Small intestine (tissue), 7 donors: ENCODE data around the gene SDF2. TPM values are rescaled to one million over a fixed set of nuclear protein-coding genes. Genes with fewer than 3 reads are reported as not detected.
A peak's percentile ranks its signal among the peaks of the same experiment; 100 is the strongest.

Experiments
- DNase-seq, 2 donors: peaks; one replicate each; pipeline versions ENCODE4 v3.0.0 to v3.0.0-alpha.2; 2013
- FAIRE-seq: peaks from 2 replicates; lab custom pipeline; 2012; peaks lifted over from hg19 to GRCh38; lab: Jason Lieb, UNC
- H3K27ac ChIP-seq, 3 donors: one replicate each; pipeline ENCODE4 v1.5.1; 2013; ENCODE audit warnings: low read length in 2 of 3, mild to moderate bottlenecking in 2 of 3, control low read depth in 1 of 3, inconsistent platforms in 1 of 3, low read depth in 1 of 3, moderate library complexity in 1 of 3
- H3K27me3 ChIP-seq, 3 donors: one replicate each; pipeline ENCODE4 v1.6.1; 2013; ENCODE audit warnings: low read length in 3 of 3, inconsistent platforms in 1 of 3; ENCODE audit not compliant: control insufficient read depth in 3 of 3, insufficient read depth in 3 of 3
- H3K36me3 ChIP-seq, 3 donors: one replicate each; pipeline ENCODE4 v1.6.1; 2013; ENCODE audit warnings: low read length in 3 of 3, inconsistent platforms in 1 of 3, low read depth in 1 of 3, mild to moderate bottlenecking in 1 of 3, moderate library complexity in 1 of 3; ENCODE audit not compliant: control insufficient read depth in 3 of 3, insufficient read depth in 2 of 3
- H3K4me1 ChIP-seq, 3 donors: one replicate each; pipeline ENCODE4 v1.6.1; 2013; ENCODE audit warnings: low read length in 2 of 3, inconsistent platforms in 1 of 3, low read depth in 1 of 3, mild to moderate bottlenecking in 1 of 3, moderate library complexity in 1 of 3; ENCODE audit not compliant: control insufficient read depth in 3 of 3, insufficient read depth in 2 of 3
- H3K4me3 ChIP-seq, 3 donors: one replicate each; pipeline ENCODE4 v1.5.1; 2013; ENCODE audit warnings: low read length in 3 of 3, control low read depth in 1 of 3, inconsistent platforms in 1 of 3, low read depth in 1 of 3, mild to moderate bottlenecking in 1 of 3, moderate library complexity in 1 of 3
- H3K9me3 ChIP-seq, 2 donors: one replicate each; pipeline ENCODE4 v1.6.1; 2013; ENCODE audit warnings: low read depth in 1 of 2, low read length in 1 of 2; ENCODE audit not compliant: control insufficient read depth in 2 of 2, insufficient read depth in 1 of 2
- WGBS, 3 donors: extraction: QIAGEN DNeasy Blood & Tissue Kit; methylation state at CpG; one replicate each; pipeline ENCODE4 v1.1.7; 2013; 5-methylcytosine and 5-hydroxymethylcytosine counted together
- polyA plus RNA-seq, 4 donors: library from polyadenylated mRNA; stranded (reverse) in 3 of 4; unstranded in 1 of 4; fragments of 200-250 nt in 3 of 4; fragments of 120-200 nt in 1 of 4; gene quantifications; one replicate each; pipeline versions ENCODE4 v1.2.1 to v1.2.3, GENCODE V29; 2013
- donor health status: healthy with polysubstance abuse.
- donor health status: control.
- donor health status: control.
- donor health status: Bipolar disorder and iron deficiency.
- donor health status: healthy.

The SDF2 gene
- polyA plus RNA-seq, 4 donors = 45.4 to 61.8 (median 49.6) TPM

DNA sequence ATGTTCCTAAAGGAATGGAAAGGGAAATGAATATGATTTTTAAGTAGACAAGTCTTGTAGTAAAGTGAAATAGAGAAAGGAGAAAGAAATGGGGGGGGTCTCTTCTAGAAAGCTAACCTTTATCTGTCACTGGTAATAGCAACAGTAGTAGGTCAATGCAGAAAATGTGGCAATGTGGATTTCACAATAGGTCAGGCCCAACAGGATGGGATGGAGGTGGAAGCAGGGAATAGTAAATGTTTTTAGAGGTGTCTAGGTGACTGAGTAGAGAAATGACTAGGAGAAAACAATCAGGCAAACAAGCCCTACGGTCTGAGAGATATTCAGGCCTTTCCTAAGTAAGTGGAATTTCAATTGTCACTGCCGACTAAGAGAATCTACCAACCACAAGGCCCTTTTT is 41.7 kb downstream of the SDF2 start:
- H3K4me3 ChIP-seq = no peak overlapping the region
- H3K4me1 ChIP-seq = no peaks in the 10 kb centered on the region
- no peak overlapping the region for H3K27ac ChIP-seq
- DNase-seq = no peak
- H3K9me3 ChIP-seq = no peaks in the 10 kb centered on the region
- H3K27me3 ChIP-seq = no peaks in the 10 kb centered on the region
- whole genome bisulfite sequencing, 3 donors = 79 to 91% (median 84%) methylated on average over 2 of the region's 2 CpGs
- no peak for FAIRE-seq
- peaks cover 32 to 66% (median 65%) of the 10 kb centered on the region in 3 donors for H3K36me3 ChIP-seq

DNA sequence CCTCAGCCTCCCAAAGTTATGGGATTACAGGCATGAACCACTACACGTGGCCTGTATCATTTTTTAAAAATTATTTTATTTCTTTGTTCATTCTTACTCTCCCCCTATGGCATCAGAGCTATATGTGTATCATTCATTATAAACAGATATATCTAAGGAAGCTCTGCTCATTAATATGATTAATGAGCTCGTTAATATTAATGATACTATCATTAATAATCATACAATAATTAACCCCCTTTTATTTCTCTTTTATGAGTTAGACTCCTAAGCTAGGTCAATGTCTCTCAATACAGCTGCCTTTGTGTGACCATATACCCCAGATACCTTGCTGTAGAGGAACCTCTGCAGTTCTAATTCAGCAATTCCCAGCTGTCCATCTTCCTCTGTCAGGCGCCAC is 43.2 kb downstream of the SDF2 start:
- Histone ChIP-seq H3K4me3 (no peak overlapping the region), H3K9me3 (no peaks in the 10 kb centered on the region), H3K36me3 (peaks cover 29 to 71% (median 64%) of the 10 kb centered on the region in 3 donors), H3K27me3 (no peaks in the 10 kb centered on the region), H3K4me1 (peaks cover 0 to 2% (median 0%) of the 10 kb centered on the region in 3 donors), H3K27ac (no peak overlapping the region)
- WGBS, 3 donors = 91 to 93% (median 92%) methylated on average over 3 of the region's 3 CpGs
- FAIRE-seq (no peak), DNase-seq (no peak)

DNA sequence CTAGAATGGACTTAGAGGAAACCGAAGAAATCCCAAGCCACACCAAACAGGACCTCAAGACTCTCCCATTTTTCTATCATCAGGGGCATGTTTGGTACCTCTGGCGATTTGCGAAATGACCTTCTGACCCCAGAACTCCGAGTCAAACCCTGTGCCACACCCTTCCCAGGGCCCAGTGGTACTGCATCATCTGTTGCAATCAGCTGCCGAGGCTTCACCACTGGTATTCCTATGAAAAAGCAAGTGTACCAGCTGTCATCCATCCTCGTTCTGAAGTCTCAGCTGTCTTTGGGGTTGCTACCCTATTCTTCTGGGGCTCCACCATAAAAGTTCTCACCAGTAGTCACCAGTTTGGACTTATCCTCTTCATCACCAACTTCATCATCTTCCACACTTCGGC is 45.4 kb downstream of the SDF2 start:
- FAIRE-seq = no peak
- WGBS, 3 donors = 78 to 81% (median 78%) methylated on average over 7 of the region's 7 CpGs

DNA sequence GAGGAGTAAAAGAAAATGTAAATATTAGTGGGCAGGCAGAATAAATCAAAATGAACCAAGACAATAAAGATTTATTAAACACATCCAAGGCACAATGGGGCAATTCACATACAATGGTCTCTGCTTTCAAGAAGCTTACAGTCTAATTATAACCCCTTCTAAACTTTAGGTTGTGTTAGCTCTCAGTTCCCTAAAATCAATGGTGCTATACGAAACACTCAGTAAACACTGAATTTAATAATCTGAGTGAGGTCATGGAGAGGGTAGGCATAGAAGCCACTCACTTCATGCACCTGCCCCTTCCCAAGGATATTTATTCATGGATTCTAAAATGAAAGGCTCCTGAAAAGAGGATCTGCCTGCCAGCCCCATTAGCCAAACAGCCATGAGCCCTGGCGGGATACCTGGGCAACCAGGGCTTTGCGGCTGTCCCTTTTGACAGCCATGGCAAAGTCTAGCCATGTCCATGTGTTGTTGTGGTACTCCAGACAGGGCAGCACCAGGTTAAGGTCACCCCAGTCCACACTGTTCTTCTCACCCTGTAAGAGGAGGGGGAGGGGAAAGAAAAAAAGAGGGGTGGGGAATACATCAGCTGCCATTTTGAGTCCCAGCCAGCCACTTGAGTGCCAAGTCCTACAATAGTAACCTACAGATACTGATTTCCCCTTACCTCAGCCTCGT is 46.3 kb downstream of the SDF2 start:
- Histone ChIP-seq H3K27ac (no peak overlapping the region), H3K4me3 (no peak overlapping the region), H3K9me3 (no peaks in the 10 kb centered on the region), H3K27me3 (no peaks in the 10 kb centered on the region), H3K36me3 (peaks cover 25 to 67% (median 46%) of the 10 kb centered on the region in 3 donors), H3K4me1 (peaks cover 0 to 13% (median 0%) of the 10 kb centered on the region in 3 donors)
- DNase-seq = no peak
- WGBS, 3 donors = 90 to 91% (median 90%) methylated on average over 4 of the region's 4 CpGs
- no peak for FAIRE-seq

More for the DNA sequence above, 45.4 kb downstream of the SDF2 start:
- H3K27me3 ChIP-seq = no peaks in the 10 kb centered on the region
- H3K36me3 ChIP-seq = peaks cover 25 to 72% (median 52%) of the 10 kb centered on the region in 3 donors
- H3K4me3 ChIP-seq = no peak overlapping the region
- no peak overlapping the region for H3K27ac ChIP-seq
- H3K4me1 ChIP-seq = peaks cover 0 to 6% (median 0%) of the 10 kb centered on the region in 3 donors
- H3K9me3 ChIP-seq = no peaks in the 10 kb centered on the region
- no peak for DNase-seq

DNA sequence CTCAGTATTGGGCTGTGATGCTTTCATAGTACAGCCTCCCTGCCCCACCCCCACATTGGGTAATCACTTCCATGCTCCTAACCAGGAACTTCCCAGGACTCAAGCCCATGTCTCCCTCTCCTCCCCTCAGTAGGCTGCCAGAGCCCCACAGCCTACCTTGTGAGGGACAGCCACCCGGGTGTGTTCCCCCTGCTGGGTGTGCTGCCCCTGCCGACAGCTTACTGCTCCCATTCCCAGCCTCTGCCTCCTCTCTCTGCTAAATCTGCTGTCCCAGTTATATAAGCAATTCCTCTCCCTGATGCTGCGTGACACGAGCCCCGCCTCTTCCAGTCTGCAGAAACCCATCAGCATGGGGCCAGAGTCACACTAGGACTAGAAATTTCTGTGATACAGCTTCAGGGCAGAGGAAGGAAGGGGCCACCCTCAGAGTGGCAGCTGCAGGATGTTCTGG is 47.8 kb downstream of the SDF2 start, which contains the start of gene RSKR:
RSKR (minus strand) TSS at position 255 of the 451 bp plus-strand sequence; CDS start at position 231, 24 bp downstream.
- WGBS, 3 donors = 75 to 91% (median 85%) methylated on average over 5 of the region's 5 CpGs
- peaks cover 21 to 58% (median 34%) of the 10 kb centered on the region in 3 donors for H3K36me3 ChIP-seq

DNA sequence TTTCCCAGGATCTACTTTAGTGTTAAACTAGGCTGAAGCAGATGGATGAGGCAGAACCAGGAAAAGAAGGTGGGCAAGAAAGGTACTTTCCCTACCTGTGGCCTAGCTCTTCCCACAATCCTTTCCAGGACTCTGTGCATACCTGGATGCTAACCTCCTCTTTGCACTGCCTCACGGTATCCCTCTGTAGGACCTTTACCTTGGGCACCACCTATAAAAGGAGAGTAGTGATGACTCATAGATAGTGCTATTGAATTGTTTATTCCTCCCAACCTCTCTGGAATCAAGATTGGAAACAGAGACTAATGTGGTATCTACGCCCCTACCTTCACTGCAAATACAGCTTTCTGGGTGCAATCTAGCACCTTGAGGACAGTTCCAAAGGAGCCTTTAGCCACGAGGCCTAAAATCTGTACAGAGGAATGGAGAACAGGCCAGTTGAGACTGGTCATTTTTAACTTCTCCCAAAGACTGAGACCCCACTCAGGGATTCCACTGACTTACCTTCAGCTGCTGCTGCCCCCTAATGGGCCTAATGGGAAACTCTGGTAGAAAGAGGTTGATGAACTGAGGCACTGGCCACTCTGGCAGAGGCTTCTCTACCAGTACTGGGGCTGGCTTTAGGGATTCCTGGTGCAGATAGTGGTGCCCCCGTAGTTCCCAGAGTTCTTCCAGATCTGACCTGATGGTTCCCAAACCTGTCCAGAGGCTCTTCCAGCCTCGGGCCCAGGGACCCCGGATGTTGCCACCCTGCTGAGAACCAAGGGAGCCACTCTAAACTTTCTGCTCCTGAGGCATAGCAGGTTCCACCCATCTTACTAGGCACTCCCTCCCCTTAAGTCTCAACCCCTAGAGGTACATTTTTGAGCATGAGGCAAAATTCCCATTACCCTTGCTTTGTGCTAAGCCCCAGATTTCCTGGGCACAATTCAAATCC is 48.5 kb downstream of the SDF2 start:
- FAIRE-seq = no peak
- DNase-seq = peak; percentile 54 to 76
- H3K4me3 ChIP-seq = no peak overlapping the region

More for the DNA sequence above, 47.8 kb downstream of the SDF2 start, which contains the start of gene RSKR:
- Histone ChIP-seq H3K9me3 (no peaks in the 10 kb centered on the region), H3K27ac (peak within 1 kb of the TSS in 1 of 3 donors; percentile 59), H3K27me3 (no peaks in the 10 kb centered on the region), H3K4me3 (no peak within 1 kb of the TSS), H3K4me1 (peaks cover 0 to 22% (median 0%) of the 10 kb centered on the region in 3 donors)
- FAIRE-seq (no peak), DNase-seq (no peak)

DNA sequence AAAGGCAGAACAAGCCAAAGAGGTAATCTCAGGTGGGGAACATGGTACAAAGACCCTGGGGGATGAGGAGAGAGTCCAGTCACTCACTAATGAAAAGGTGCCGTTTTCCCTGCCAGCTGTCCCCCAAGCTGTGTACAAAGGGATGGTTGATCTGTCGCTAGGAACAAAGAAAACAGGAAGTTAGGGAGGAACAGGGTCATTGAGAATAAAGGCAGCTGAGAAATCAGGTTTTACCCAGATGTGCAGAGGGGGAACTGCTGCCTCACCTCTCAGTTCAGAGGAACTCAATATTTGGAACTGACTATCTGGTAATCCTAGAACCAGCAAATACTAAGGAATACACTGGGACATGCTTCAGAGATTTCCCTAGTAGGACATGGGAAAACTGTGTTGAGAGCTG is 49.2 kb downstream of the SDF2 start:
- 49 to 61% (median 51%) methylated on average over 2 of the region's 2 CpGs for WGBS, 3 donors
- DNase-seq = no peak
- peak overlapping the region in 1 of 3 donors; percentile 59 for H3K27ac ChIP-seq
- H3K9me3 ChIP-seq = no peaks in the 10 kb centered on the region
- H3K36me3 ChIP-seq = peaks cover 19 to 47% (median 29%) of the 10 kb centered on the region in 3 donors
- no peak overlapping the region for H3K4me3 ChIP-seq
- peaks cover 0 to 22% (median 0%) of the 10 kb centered on the region in 3 donors for H3K4me1 ChIP-seq
- H3K27me3 ChIP-seq = no peaks in the 10 kb centered on the region
- no peak for FAIRE-seq

More for the DNA sequence above, 48.5 kb downstream of the SDF2 start:
- H3K27ac ChIP-seq = peak overlapping the region in 1 of 3 donors; percentile 59
- H3K27me3 ChIP-seq = no peaks in the 10 kb centered on the region
- H3K36me3 ChIP-seq = peaks cover 19 to 54% (median 29%) of the 10 kb centered on the region in 3 donors
- no peaks in the 10 kb centered on the region for H3K9me3 ChIP-seq
- WGBS, 3 donors = 60 to 74% (median 70%) methylated on average over 6 of the region's 6 CpGs
- H3K4me1 ChIP-seq = peaks cover 0 to 22% (median 0%) of the 10 kb centered on the region in 3 donors

DNA sequence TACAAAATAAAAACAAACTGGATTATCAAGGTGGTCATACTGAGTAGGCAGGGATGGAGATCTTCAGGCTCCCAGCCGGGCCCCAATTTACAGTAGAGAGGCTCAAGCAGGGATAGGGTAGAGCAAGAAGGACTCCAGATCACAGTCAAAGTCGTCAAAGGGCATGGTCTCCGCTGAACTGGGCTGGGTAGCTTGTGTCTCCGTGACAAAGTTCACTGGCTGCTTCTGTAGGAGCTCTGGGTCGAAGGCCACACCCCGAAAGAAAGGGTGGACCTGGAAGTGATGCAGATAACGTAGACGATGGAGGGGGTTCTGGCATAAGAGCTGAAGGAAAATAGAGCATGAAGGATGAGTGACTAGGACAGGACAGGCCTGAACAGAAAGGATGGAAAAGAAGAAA is 51.3 kb downstream of the SDF2 start:
- Histone ChIP-seq H3K36me3 (peaks cover 4 to 35% (median 11%) of the 10 kb centered on the region in 3 donors), H3K27me3 (no peaks in the 10 kb centered on the region), H3K9me3 (no peaks in the 10 kb centered on the region), H3K4me3 (no peak overlapping the region), H3K4me1 (peaks cover 0 to 22% (median 0%) of the 10 kb centered on the region in 3 donors), H3K27ac (peak overlapping the region in 2 of 3 donors; percentile 56 to 73)
- 24 to 67% (median 47%) methylated on average over 8 of the region's 8 CpGs for WGBS, 3 donors
- FAIRE-seq = no peak
- DNase-seq = peak; percentile 69 to 90
